Endothelial cell of umbilical vein (primary cell): ENCODE results near the gene UTP18. TPM values are rescaled to one million over a fixed set of nuclear protein-coding genes. Genes with fewer than 3 reads are reported as not detected.

Source experiments
- BruUV-seq: library from RNA; stranded (reverse); fragments of 400-500 nt; replicated peaks from 2 replicates; lab custom pipeline; 2021; lab: Mats Ljungman, UMichigan
- CTCF ChIA-PET: fragments of 300-600, 350-600 bp; sonication (Branson Sonifier 250); formaldehyde crosslinking; loops from one replicate; lab custom pipeline; 2021; ENCODE audit warnings: antibody characterized with exemption, inconsistent platforms; lab: Charles Lee
- POLR2A ChIA-PET: fragments of 300-600, 350-600 bp; sonication (Branson Sonifier 250); formaldehyde crosslinking; loops from one replicate; lab custom pipeline; 2021; ENCODE audit warnings: antibody characterized with exemption, inconsistent platforms; lab: Charles Lee
- DNase-seq: peaks from one replicate; pipeline ENCODE4 v3.0.0-alpha.2; 2011; ENCODE audit warnings: low read depth, low spot score
- FAIRE-seq: peaks from 2 replicates; lab custom pipeline; 2011; peaks lifted over from hg19 to GRCh38; lab: Jason Lieb, UNC
- H2AFZ ChIP-seq: 2 replicates; pipeline ENCODE4 v1.6.0; 2012; ENCODE audit warnings: low read depth, low read length, control low read depth, inconsistent platforms
- H3K27ac ChIP-seq: 2 replicates; pipeline ENCODE4 v1.5.1; 2011; ENCODE audit warnings: low read depth, mild to moderate bottlenecking, control low read depth, low read length, moderate library complexity; ENCODE audit not compliant: insufficient read depth
- H3K27me3 ChIP-seq, 2 experiments: 2 replicates each; pipeline versions ENCODE4 v1.6.0 to v1.6.1; 2011; ENCODE audit warnings: low read length in 2 of 2, mixed read lengths in 1 of 2; ENCODE audit not compliant: control insufficient read depth in 2 of 2, insufficient read depth in 2 of 2
- H3K36me3 ChIP-seq, 2 experiments: 2 replicates in 1 of 2; 3 replicates in 1 of 2; pipeline ENCODE4 v1.5.1; 2011; ENCODE audit warnings: low read length in 2 of 2, mild to moderate bottlenecking in 1 of 2, moderate library complexity in 1 of 2; ENCODE audit not compliant: control insufficient read depth in 2 of 2, insufficient read depth in 2 of 2; ENCODE audit errors: extremely low read depth in 1 of 2
- H3K4me1 ChIP-seq: 3 replicates; pipeline ENCODE4 v1.5.1; 2011; ENCODE audit warnings: mild to moderate bottlenecking, low read length; ENCODE audit not compliant: control insufficient read depth, insufficient read depth; ENCODE audit errors: extremely low read depth
- H3K4me2 ChIP-seq: 2 replicates; pipeline ENCODE4 v1.6.1; 2011; ENCODE audit warnings: low read length, control low read depth, mixed read lengths; ENCODE audit not compliant: insufficient read depth
- H3K4me3 ChIP-seq, 3 experiments: fragments of 200-600 bp in 1 of 3; sonication (generic), shearing (Covaris generic) in 1 of 3; replicated peaks in 1 of 3; 2 replicates each; pipeline ENCODE4 v1.5.1; 2011 to 2016; ENCODE audit warnings: control low read depth in 3 of 3, low read length in 3 of 3, mild to moderate bottlenecking in 2 of 3, inconsistent platforms in 1 of 3, low read depth in 1 of 3, moderate library complexity in 1 of 3; ENCODE audit not compliant: insufficient read depth in 1 of 3
- H3K79me2 ChIP-seq: 2 replicates; pipeline ENCODE4 v1.6.0; 2012; ENCODE audit warnings: low read length, inconsistent platforms; ENCODE audit not compliant: control insufficient read depth, insufficient read depth
- H3K9ac ChIP-seq: replicated peaks from 2 replicates; pipeline ENCODE3; 2011; ENCODE audit warnings: low read length, control low read depth; ENCODE audit not compliant: insufficient read depth; ENCODE audit errors: extremely low read depth
- H3K9me1 ChIP-seq: replicated peaks from 3 replicates; pipeline ENCODE4 v1.6.0; 2011; ENCODE audit warnings: mild to moderate bottlenecking, low read length; ENCODE audit not compliant: control insufficient read depth, insufficient read depth; ENCODE audit errors: extremely low read depth
- H3K9me3 ChIP-seq: replicated peaks from 2 replicates; pipeline ENCODE4 v1.5.1; 2012; ENCODE audit warnings: low read length, inconsistent platforms; ENCODE audit not compliant: control insufficient read depth, insufficient read depth
- H4K20me1 ChIP-seq: replicated peaks from 2 replicates; pipeline ENCODE3; 2011; ENCODE audit warnings: mild to moderate bottlenecking, low read length; ENCODE audit not compliant: control insufficient read depth, insufficient read depth; ENCODE audit errors: extremely low read depth
- CTCF ChIP-seq, 2 donors: IDR thresholded peaks; 1 replicate in 1 of 2; 2 replicates in 1 of 2; pipeline ENCODE4 v1.5.1; 2011; ENCODE audit warnings: low read length in 2 of 2, mild to moderate bottlenecking in 2 of 2, moderate library complexity in 2 of 2, control low read depth in 1 of 2, inconsistent platforms in 1 of 2, low read depth in 1 of 2; ENCODE audit not compliant: insufficient read depth in 1 of 2; ENCODE audit errors: extremely low read depth in 1 of 2
- EZH2 ChIP-seq: IDR thresholded peaks from 2 replicates; pipeline ENCODE4 v1.6.1; 2012; ENCODE audit warnings: borderline replicate concordance, low read depth, mild to moderate bottlenecking, moderate library complexity, low read length, inconsistent platforms; ENCODE audit not compliant: severe bottlenecking
- FOS ChIP-seq: IDR thresholded peaks from 2 replicates; pipeline ENCODE4 v1.6.1; 2011; ENCODE audit warnings: mild to moderate bottlenecking, low read length, moderate library complexity, borderline replicate concordance; ENCODE audit not compliant: insufficient read depth
- GATA2 ChIP-seq: IDR thresholded peaks from 2 replicates; pipeline ENCODE4 v1.7.0; 2011; ENCODE audit warnings: low read depth, mild to moderate bottlenecking, moderate library complexity, mixed read lengths, low read length; ENCODE audit not compliant: insufficient read length, insufficient read depth
- JUN ChIP-seq: IDR thresholded peaks from 2 replicates; pipeline ENCODE4 v1.6.1; 2011; ENCODE audit warnings: borderline replicate concordance, low read depth; ENCODE audit not compliant: insufficient read length, insufficient read depth
- MAX ChIP-seq: IDR thresholded peaks from 2 replicates; pipeline ENCODE4 v1.6.1; 2011; ENCODE audit not compliant: insufficient read depth, insufficient read length
- MYC ChIP-seq: IDR thresholded peaks from one replicate; pipeline ENCODE4 v1.6.1; 2011; ENCODE audit warnings: mild to moderate bottlenecking, low read depth, low read length
- POLR2A ChIP-seq: IDR thresholded peaks from 2 replicates; pipeline ENCODE4 v1.6.1; 2012; ENCODE audit warnings: low read depth, mild to moderate bottlenecking, control low read depth, low read length
- POLR2AphosphoS5 ChIP-seq: IDR thresholded peaks from 2 replicates; pipeline ENCODE4 v1.6.1; 2012; ENCODE audit warnings: low read depth, mild to moderate bottlenecking, control low read depth, low read length, moderate library complexity; ENCODE audit not compliant: insufficient read depth
- dilution Hi-C: fragments of 300-500 bp; cut with MboI; formaldehyde crosslinking; loops from one replicate; pipeline ENCODE4 v1.15.0; 2019; ENCODE audit warnings: low sequenced_read_pairs; ENCODE audit not compliant: extremely low pct_ligation_motif_present
- intact Hi-C: fragments of 100-400 bp; cut with micrococcal nuclease; formaldehyde crosslinking; loops from one replicate; pipeline ENCODE4 v1.10.0; 2022
- polyA plus RNA-seq, 4 experiments: library from polyadenylated mRNA; depleted of rRNA in 3 of 4; stranded (reverse) in 3 of 4; unstranded in 1 of 4; fragments of >200 nt; gene quantifications; 2 replicates each; pipeline versions ENCODE4 v1.2.1 to v1.2.3, GENCODE V29; 2011 to 2012; ENCODE audit warnings: missing spikeins in 1 of 4
- total RNA-seq: library from RNA; stranded (reverse); gene quantifications from 2 replicates; pipeline ENCODE4 v1.2.3, GENCODE V29; 2021

The UTP18 gene
- total and polyA plus RNA-seq, 2 donors (not counting 3 experiments of a cell fraction or from before 2014, with no cell fraction given), result 9.1 to 29.3 TPM

GRCh38 chr17:51335883-51336822 is 75.8 kb downstream of the UTP18 start:
- H3K4me3 ChIP-seq, result no peak overlapping the region
- no peaks in the 10 kb centered on the region for H4K20me1 ChIP-seq
- H3K79me2 ChIP-seq, result no peaks in the 10 kb centered on the region
- peaks cover 0 to 2% of the 10 kb centered on the region in 2 experiments for H3K27me3 ChIP-seq
- dilution Hi-C loops (no loop called here), intact Hi-C loops (no loop called here)
- no peak overlapping the region for H3K4me2 ChIP-seq
- no peak overlapping the region for H3K9ac ChIP-seq
- BruUV-seq, result no TSS peak
- no peaks in the 10 kb centered on the region for H3K4me1 ChIP-seq
- CTCF ChIA-PET, result no interaction called here
- FAIRE-seq, result no peak
- POLR2A ChIA-PET, result no interaction called here
- H3K9me1 ChIP-seq, result no peaks in the 10 kb centered on the region
- H3K36me3 ChIP-seq, result no peaks in the 10 kb centered on the region
- no peak overlapping the region for H2AFZ ChIP-seq
- no peak overlapping the region for H3K27ac ChIP-seq
- TF ChIP-seq FOS, result no peak
- no peak for TF ChIP-seq CTCF (IDR thresholded peaks at IDR 0.05; ENCODE audit: extremely low read depth in 1 of 2, insufficient read depth in 1 of 2, low read depth in 1 of 2, low read length in 2 of 2)
- no peak for TF ChIP-seq POLR2AphosphoS5
- TF ChIP-seq POLR2A, result no peak
- no peak for TF ChIP-seq JUN
- TF ChIP-seq MYC, result no peak
- TF ChIP-seq EZH2, result no peak
- TF ChIP-seq MAX, result no peak
- no peak for TF ChIP-seq GATA2
- no peak for DNase-seq
- no peaks in the 10 kb centered on the region for H3K9me3 ChIP-seq
